ENCODE results near the gene SCAMP1.

Gene SCAMP1

GRCh38 chr5:78424665-78425064, 64.2 kb downstream of the SCAMP1 start:
- TF ChIP-seq EZH2 (IDR thresholded peaks at IDR 0.05; ENCODE audit: borderline replicate concordance, low read length) (no peak), CTCF (IDR thresholded peaks at IDR 0.05; ENCODE audit: low read length) (no peak)
- H3K36me3 ChIP-seq (ENCODE audit: insufficient read depth, low read length), result peaks cover 79% of the 10 kb centered on the region
- no peak overlapping the region for H3K27ac ChIP-seq (ENCODE audit: low read depth, low read length, poor library complexity, severe bottlenecking)
- H3K27me3 ChIP-seq (ENCODE audit: insufficient read depth, low read length), result no peaks in the 10 kb centered on the region
- H3K9me3 ChIP-seq (ENCODE audit: low read length), result no peaks in the 10 kb centered on the region
- no peaks in the 10 kb centered on the region for H3F3A ChIP-seq (ENCODE audit: insufficient read depth, low read length)
- no peaks in the 10 kb centered on the region for H3K9me2 ChIP-seq (ENCODE audit: low read depth, low read length)
- H3K9ac ChIP-seq (ENCODE audit: low read length), result no peak overlapping the region
- H3K4me1 ChIP-seq (ENCODE audit: insufficient read depth, low read length, severe bottlenecking), result no peaks in the 10 kb centered on the region
- H4K20me1 ChIP-seq (ENCODE audit: insufficient read depth, low read length), result no peaks in the 10 kb centered on the region
- no peaks in the 10 kb centered on the region for H3K79me2 ChIP-seq (ENCODE audit: insufficient read depth, low read length)
- H3K4me2 ChIP-seq (ENCODE audit: low read length), result no peak overlapping the region
- H2AFZ ChIP-seq (ENCODE audit: low read length), result no peak overlapping the region
- H3K4me3 ChIP-seq (ENCODE audit: low read depth, low read length, poor library complexity, severe bottlenecking), result no peak overlapping the region

- H3K9ac ChIP-seq (ENCODE audit: low read length), result no peak overlapping the region
- H3K4me1 ChIP-seq (ENCODE audit: insufficient read depth, low read length, severe bottlenecking), result no peaks in the 10 kb centered on the region
- no peak overlapping the region for H3K27ac ChIP-seq (ENCODE audit: low read depth, low read length, poor library complexity, severe bottlenecking)
- no peak overlapping the region for H3K4me3 ChIP-seq (ENCODE audit: low read depth, low read length, poor library complexity, severe bottlenecking)
- no peaks in the 10 kb centered on the region for H3F3A ChIP-seq (ENCODE audit: insufficient read depth, low read length)
- H3K27me3 ChIP-seq (ENCODE audit: insufficient read depth, low read length), result no peaks in the 10 kb centered on the region
- H3K9me2 ChIP-seq (ENCODE audit: low read depth, low read length), result no peaks in the 10 kb centered on the region
- H3K79me2 ChIP-seq (ENCODE audit: insufficient read depth, low read length), result no peaks in the 10 kb centered on the region
- no peak overlapping the region for H3K4me2 ChIP-seq (ENCODE audit: low read length)
- no peaks in the 10 kb centered on the region for H4K20me1 ChIP-seq (ENCODE audit: insufficient read depth, low read length)
- no peak overlapping the region for H2AFZ ChIP-seq (ENCODE audit: low read length)
- H3K9me3 ChIP-seq (ENCODE audit: low read length), result peaks cover 9% of the 10 kb centered on the region
- peaks cover 79% of the 10 kb centered on the region for H3K36me3 ChIP-seq (ENCODE audit: insufficient read depth, low read length)
- TF ChIP-seq EZH2 (IDR thresholded peaks at IDR 0.05; ENCODE audit: borderline replicate concordance, low read length) (no peak), CTCF (IDR thresholded peaks at IDR 0.05; ENCODE audit: low read length) (no peak)
Measured at GRCh38 chr5:78429332-78429980, 69.0 kb downstream of the SCAMP1 start.

GRCh38 chr5:78430866-78431265, 70.4 kb downstream of the SCAMP1 start:
- Histone ChIP-seq H2AFZ (ENCODE audit: low read length) (no peak overlapping the region), H4K20me1 (ENCODE audit: insufficient read depth, low read length) (no peaks in the 10 kb centered on the region), H3K9me2 (ENCODE audit: low read depth, low read length) (no peaks in the 10 kb centered on the region), H3K79me2 (ENCODE audit: insufficient read depth, low read length) (no peaks in the 10 kb centered on the region), H3K4me1 (ENCODE audit: insufficient read depth, low read length, severe bottlenecking) (no peaks in the 10 kb centered on the region), H3K27me3 (ENCODE audit: insufficient read depth, low read length) (no peaks in the 10 kb centered on the region), H3K9me3 (ENCODE audit: low read length) (peaks cover 9% of the 10 kb centered on the region), H3K9ac (ENCODE audit: low read length) (no peak overlapping the region), H3K27ac (ENCODE audit: low read depth, low read length, poor library complexity, severe bottlenecking) (no peak overlapping the region), H3K4me2 (ENCODE audit: low read length) (no peak overlapping the region), H3K4me3 (ENCODE audit: low read depth, low read length, poor library complexity, severe bottlenecking) (no peak overlapping the region), H3K36me3 (ENCODE audit: insufficient read depth, low read length) (peaks cover 80% of the 10 kb centered on the region), H3F3A (ENCODE audit: insufficient read depth, low read length) (no peaks in the 10 kb centered on the region)
- TF ChIP-seq CTCF (IDR thresholded peaks at IDR 0.05; ENCODE audit: low read length), result no peak
- TF ChIP-seq EZH2 (IDR thresholded peaks at IDR 0.05; ENCODE audit: borderline replicate concordance, low read length), result no peak

Measured in OCI-LY1 (cell line).